Choroid plexus epithelial cell (primary cell): ENCODE results near the gene CRADD.
A peak's percentile ranks its signal among the peaks of the same experiment; 100 is the strongest.

Source experiments
- DNase-seq: peaks from one replicate; pipeline ENCODE4 v3.0.0-alpha.2; 2010; ENCODE audit warnings: low read depth
- H3K4me3 ChIP-seq: 2 replicates; pipeline ENCODE4 v1.5.1; 2011; ENCODE audit warnings: low read depth, mild to moderate bottlenecking, control low read depth, low read length, moderate library complexity
- TF ChIP-seq, protein P1 (sequence below): conservative IDR thresholded peaks from 2 replicates; pipeline ENCODE4 v1.5.1; 2011; ENCODE audit warnings: low read depth, mild to moderate bottlenecking, control low read depth, inconsistent platforms, low read length, moderate library complexity

The CRADD gene

DNA sequence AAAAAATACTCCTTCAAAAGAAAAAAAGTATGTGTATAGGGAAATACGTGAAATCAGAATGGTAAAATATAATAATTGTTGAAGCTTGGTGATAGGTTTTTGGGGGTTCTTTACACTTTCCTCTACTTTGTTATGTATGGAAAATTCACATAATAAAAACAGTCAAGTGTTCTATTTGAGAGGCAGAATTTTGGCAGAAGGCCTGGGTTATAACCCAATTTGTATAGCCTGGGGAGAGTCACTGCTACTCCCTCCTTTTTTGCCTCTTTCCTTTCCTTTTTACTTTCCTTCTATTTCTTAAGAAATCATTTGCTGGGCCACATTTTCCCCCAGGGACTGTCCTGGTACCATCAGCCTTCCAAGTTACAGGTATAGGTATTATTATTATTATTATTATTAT, 105.7 kb downstream of the CRADD start:
- TF ChIP-seq, protein P1, sequence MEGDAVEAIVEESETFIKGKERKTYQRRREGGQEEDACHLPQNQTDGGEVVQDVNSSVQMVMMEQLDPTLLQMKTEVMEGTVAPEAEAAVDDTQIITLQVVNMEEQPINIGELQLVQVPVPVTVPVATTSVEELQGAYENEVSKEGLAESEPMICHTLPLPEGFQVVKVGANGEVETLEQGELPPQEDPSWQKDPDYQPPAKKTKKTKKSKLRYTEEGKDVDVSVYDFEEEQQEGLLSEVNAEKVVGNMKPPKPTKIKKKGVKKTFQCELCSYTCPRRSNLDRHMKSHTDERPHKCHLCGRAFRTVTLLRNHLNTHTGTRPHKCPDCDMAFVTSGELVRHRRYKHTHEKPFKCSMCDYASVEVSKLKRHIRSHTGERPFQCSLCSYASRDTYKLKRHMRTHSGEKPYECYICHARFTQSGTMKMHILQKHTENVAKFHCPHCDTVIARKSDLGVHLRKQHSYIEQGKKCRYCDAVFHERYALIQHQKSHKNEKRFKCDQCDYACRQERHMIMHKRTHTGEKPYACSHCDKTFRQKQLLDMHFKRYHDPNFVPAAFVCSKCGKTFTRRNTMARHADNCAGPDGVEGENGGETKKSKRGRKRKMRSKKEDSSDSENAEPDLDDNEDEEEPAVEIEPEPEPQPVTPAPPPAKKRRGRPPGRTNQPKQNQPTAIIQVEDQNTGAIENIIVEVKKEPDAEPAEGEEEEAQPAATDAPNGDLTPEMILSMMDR, result no peak
- no peak for DNase-seq
- no peak overlapping the region for H3K4me3 ChIP-seq

DNA sequence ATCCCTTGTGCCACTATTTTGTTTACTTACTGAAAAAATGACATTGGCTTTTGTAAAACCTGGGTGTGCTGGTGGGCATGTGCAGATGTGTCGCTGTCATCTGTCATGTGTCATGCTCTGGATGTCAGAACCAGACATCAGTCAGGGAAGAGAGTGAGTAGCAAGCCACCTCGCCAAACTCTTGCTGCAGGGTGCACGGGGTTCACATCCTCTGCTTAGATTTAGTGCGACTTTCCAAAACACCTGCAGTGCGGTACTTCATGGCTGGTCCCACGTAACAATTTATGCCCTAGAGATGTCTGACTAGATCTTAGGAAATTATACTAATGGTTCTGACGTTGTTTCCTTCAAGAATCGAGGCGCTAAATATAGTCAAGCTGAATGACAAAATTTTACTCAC, 106.7 kb downstream of the CRADD start:
- no peak for DNase-seq
- TF ChIP-seq, protein P1, result no peak
- no peak overlapping the region for H3K4me3 ChIP-seq

DNA sequence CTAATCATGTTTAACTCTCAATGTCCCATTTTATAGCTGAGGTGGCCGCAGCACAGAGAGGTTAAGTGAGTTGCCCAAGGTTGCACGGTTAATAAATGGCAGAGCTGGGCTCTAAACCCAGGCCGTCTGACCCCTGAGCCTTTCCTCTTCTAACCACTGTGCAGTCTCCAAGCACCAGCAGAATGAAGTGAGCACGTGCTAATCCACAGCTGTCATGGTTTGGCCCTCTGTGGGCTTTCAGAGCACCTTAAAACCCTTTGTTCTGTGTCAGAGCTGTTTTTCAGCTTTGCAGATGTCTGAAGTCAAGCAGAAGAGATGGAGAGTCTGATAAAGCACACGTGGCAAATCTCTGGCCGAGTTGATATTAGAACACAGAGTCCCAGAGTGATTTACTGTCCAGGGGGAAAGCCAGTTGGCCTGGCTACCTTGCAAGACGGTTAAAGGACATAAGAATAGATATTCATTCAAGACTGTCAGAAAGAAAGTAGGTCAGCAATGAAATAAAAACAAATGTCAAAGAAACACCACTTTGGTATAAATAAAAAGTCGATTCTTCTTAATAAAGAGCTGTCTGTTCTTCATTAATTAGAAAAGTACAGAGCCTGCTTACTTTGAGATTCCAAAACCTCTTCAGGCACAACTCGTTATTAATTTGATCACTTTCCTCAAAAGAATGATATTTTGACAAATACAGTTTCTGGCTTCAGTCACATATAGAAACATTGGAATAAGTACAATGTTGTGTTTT, 107.3 kb downstream of the CRADD start:
- H3K4me3 ChIP-seq, result no peak overlapping the region
- peak; percentile 96 for DNase-seq
- TF ChIP-seq, protein P1, result no peak

DNA sequence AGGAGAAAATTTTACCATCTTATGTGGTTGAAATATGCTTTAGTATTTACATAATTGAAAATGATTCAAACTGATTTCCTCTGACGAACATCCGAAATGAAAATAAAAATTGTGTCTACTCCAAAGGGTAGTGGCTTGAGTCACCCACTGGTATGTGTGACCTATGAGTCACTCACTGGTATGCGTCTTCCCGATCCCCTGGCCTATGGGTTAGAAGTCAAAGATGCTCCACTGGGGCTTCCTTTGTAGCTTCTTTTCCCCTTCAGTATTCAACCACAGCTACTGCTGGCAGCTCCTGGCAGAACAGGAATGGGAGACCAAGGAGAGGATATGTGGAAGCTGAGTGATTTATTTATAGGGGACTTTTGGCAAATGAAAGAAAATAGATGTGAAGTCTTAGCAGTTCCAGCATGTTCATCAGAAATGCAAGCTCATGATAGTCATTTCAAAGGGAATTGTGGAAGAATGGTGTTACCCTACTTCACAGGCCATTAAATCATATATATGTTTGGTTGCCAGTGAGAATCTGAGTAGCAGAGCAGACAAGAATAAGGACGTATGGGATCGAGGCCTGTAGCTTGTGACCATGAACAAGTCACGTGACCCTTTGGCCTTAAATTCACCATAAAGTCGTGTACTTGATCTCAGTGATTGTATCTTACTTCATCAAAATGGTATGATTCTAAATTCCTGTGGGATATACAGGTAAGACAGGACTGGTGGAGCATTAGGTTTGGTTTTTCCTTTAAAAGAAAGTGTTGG, 108.3 kb downstream of the CRADD start:
- TF ChIP-seq, protein P1, result no peak
- H3K4me3 ChIP-seq, result no peak overlapping the region
- peak; percentile 96 for DNase-seq

DNA sequence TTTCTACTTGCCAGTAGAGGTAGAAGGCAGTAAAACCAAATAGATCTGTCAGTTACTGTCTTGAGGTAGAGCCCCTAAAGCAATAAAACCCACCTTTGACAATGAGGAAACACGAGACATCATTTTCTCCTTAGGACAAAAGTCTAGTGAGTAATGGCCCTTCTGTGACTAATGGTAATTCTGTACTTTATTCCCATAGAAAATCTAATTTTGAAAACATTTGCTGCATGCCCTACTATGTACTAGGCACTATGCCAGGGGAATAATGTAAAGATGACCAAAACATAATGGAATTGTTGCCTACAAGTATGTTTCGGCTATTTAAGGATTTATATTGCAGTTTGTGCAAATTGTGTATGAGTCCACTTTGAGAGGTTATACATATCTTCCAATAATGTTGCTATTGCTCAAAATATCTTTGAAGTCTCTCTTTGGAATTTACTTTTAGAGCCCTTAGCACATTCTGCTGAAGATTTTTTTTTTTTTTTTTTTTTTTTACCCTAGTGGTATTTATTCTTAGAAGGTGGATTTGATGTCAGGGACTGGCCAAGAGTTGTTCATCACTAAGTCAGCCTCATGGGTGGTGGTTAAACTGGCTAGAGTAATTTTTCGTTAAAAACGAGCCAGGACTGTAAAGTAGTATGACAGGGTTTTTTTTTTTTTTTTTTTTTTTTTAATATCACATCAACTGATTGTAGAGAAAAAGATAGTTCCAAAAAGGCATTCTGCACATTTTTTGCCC, 109.7 kb downstream of the CRADD start:
- H3K4me3 ChIP-seq, result no peak overlapping the region
- DNase-seq, result peak; percentile 54
- TF ChIP-seq, protein P1, result no peak

DNA sequence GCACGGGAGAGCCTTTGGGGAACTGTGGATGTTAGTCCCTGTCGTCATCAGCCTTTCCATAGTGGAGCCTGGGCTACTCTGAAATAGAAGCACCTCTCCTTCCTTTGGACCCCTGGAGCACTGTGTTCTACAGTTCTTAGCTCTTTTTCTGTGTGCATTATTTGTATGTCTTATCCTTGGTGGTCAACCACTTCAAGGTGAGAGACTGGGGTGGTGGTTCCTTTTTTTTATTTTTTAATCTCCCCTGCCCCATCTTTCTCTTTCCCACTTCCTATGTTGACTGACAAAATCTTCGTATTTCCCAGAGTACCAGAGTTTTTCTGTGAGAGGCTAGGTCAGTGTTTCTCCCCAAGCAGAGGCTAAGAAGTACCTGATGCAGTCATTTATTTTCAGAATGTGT, 111.7 kb downstream of the CRADD start:
- DNase-seq, result no peak
- TF ChIP-seq, protein P1, result no peak
- no peak overlapping the region for H3K4me3 ChIP-seq
